22Rv1 (cell line): ENCODE results near the gene GPHA2.
A peak's percentile ranks its signal among the peaks of the same experiment; 100 is the strongest.

Source experiments
- H3K27ac ChIP-seq: fragments of 450-650 bp; 2 replicates; pipeline ENCODE4 v1.5.1; 2017
- CTCF ChIP-seq: fragments of 450-650 bp; IDR thresholded peaks from 2 replicates; pipeline ENCODE4 v1.5.1; 2017; ENCODE audit warnings: mild to moderate bottlenecking
- ZFX ChIP-seq: fragments of 450-650 bp; IDR thresholded peaks from 2 replicates; pipeline ENCODE4 v1.6.1; 2017; ENCODE audit warnings: antibody characterized with exemption, borderline replicate concordance

GPHA2 gene

GRCh38 chr11:64891880-64892279, 43.8 kb downstream of the GPHA2 start:
- no peak for TF ChIP-seq ZFX
- TF ChIP-seq CTCF: no peak
- H3K27ac ChIP-seq: no peak overlapping the region

GRCh38 chr11:64891215-64891848, 44.4 kb downstream of the GPHA2 start:
- TF ChIP-seq CTCF: no peak
- no peak for TF ChIP-seq ZFX
- no peak overlapping the region for H3K27ac ChIP-seq

GRCh38 chr11:64890522-64890939, 45.2 kb downstream of the GPHA2 start:
- TF ChIP-seq CTCF (no peak), ZFX (no peak)
- no peak overlapping the region for H3K27ac ChIP-seq

GRCh38 chr11:64888729-64889511, 46.8 kb downstream of the GPHA2 start:
- TF ChIP-seq ZFX (no peak), CTCF (no peak)
- no peak overlapping the region for H3K27ac ChIP-seq

- H3K27ac ChIP-seq: no peak overlapping the region
- TF ChIP-seq ZFX: no peak
- TF ChIP-seq CTCF: no peak
Measured at GRCh38 chr11:64888406-64888728, 47.3 kb downstream of the GPHA2 start.

- peak overlapping the region; percentile 40 for H3K27ac ChIP-seq
- TF ChIP-seq ZFX: no peak
- TF ChIP-seq CTCF: peak; percentile 99
Measured at GRCh38 chr11:64887757-64888405, 47.8 kb downstream of the GPHA2 start.
